HepG2 (cell line): ENCODE data around the gene SEMA3F. TPM values are rescaled to one million over a fixed set of nuclear protein-coding genes. Genes with fewer than 3 reads are reported as not detected.
A peak's percentile ranks its signal among the peaks of the same experiment; 100 is the strongest.

Source experiments
- ATAC-seq: fragments of 200-7000 bp; cut with Tn5 transposase; 3 replicates; pipeline ENCODE4 v1.9.1; 2020; ENCODE audit warnings: mild to moderate bottlenecking, moderate library complexity
- BruUV-seq: library from RNA; stranded (reverse); fragments of 400-500 nt; replicated peaks from 2 replicates; lab custom pipeline; 2021; lab: Mats Ljungman, UMichigan
- CTCF ChIA-PET: fragments of 300-600 bp; formaldehyde crosslinking; extraction: SDS; loops from one replicate; lab custom pipeline; 2021; ENCODE audit warnings: low total read pairs, inconsistent platforms, low intra/inter-chr PET ratio; lab: Yijun Ruan, JAX
- POLR2A ChIA-PET: fragments of 350-600 bp; sonication (Branson Sonifier 250); formaldehyde crosslinking; loops from one replicate; lab custom pipeline; 2020; ENCODE audit warnings: antibody characterized with exemption, inconsistent platforms; lab: Yijun Ruan, JAX
- DNase-seq: peaks from one replicate; pipeline ENCODE4 v3.0.0-alpha.2; 2015; ENCODE audit warnings: low spot score
- FAIRE-seq: peaks from 3 replicates; lab custom pipeline; 2011; peaks lifted over from hg19 to GRCh38; lab: Jason Lieb, UNC
- H2AFZ ChIP-seq: one replicate; pipeline ENCODE4 v1.6.1; 2011; ENCODE audit warnings: low read length, inconsistent platforms
- H3K27ac ChIP-seq: fragments of 300-600 bp; 3 replicates; pipeline ENCODE4 v1.8.0; 2011; ENCODE audit warnings: mixed run types, mild to moderate bottlenecking, mixed read lengths, low read length, inconsistent platforms; ENCODE audit not compliant: insufficient read depth; ENCODE audit errors: extremely low read length
- H3K27me3 ChIP-seq, 2 experiments: fragments of 200-600 bp in 1 of 2; 2 replicates in 1 of 2; 3 replicates in 1 of 2; pipeline versions ENCODE4 v1.6.0 to v1.8.0; 2011; ENCODE audit warnings: low read length in 2 of 2, mild to moderate bottlenecking in 2 of 2, moderate library complexity in 2 of 2, inconsistent platforms in 1 of 2; ENCODE audit not compliant: insufficient read depth in 2 of 2, control insufficient read depth in 1 of 2
- H3K36me3 ChIP-seq, 2 experiments: fragments of 200-600 bp in 1 of 2; replicated peaks in 1 of 2; 2 replicates in 1 of 2; 3 replicates in 1 of 2; pipeline versions ENCODE4 v1.5.1 to v1.8.0; 2011; ENCODE audit warnings: low read length in 2 of 2, inconsistent platforms in 1 of 2; ENCODE audit not compliant: insufficient read depth in 2 of 2, control insufficient read depth in 1 of 2
- H3K4me1 ChIP-seq: 2 replicates; pipeline ENCODE4 v1.5.1; 2012; ENCODE audit warnings: low read length, inconsistent platforms; ENCODE audit not compliant: insufficient read depth
- H3K4me2 ChIP-seq: 2 replicates; pipeline ENCODE4 v1.6.0; 2011; ENCODE audit warnings: low read depth, low read length, inconsistent platforms
- H3K4me3 ChIP-seq, 3 experiments: fragments of 200-600 bp in 1 of 3; sonication (generic), shearing (Covaris generic) in 1 of 3; replicated peaks in 1 of 3; 2 replicates each; pipeline ENCODE4 v1.5.1; 2011 to 2016; ENCODE audit warnings: low read length in 3 of 3, inconsistent platforms in 2 of 3, low read depth in 2 of 3, mild to moderate bottlenecking in 2 of 3, control low read depth in 1 of 3, mixed read lengths in 1 of 3; ENCODE audit not compliant: insufficient read depth in 1 of 3
- H3K79me2 ChIP-seq: one replicate; pipeline ENCODE4 v1.6.1; 2011; ENCODE audit warnings: low read length, inconsistent platforms; ENCODE audit not compliant: insufficient read depth
- H3K9ac ChIP-seq: 2 replicates; pipeline ENCODE4 v1.6.0; 2011; ENCODE audit warnings: mild to moderate bottlenecking, low read depth, low read length, inconsistent platforms; ENCODE audit not compliant: insufficient read depth
- H3K9me3 ChIP-seq: 2 replicates; pipeline ENCODE4 v1.5.1; 2012; ENCODE audit warnings: mild to moderate bottlenecking, low read length
- H4K20me1 ChIP-seq: 2 replicates; pipeline ENCODE4 v1.6.0; 2011; ENCODE audit warnings: inconsistent platforms, mild to moderate bottlenecking, low read length, moderate library complexity; ENCODE audit not compliant: insufficient read depth
- CCAR2 ChIP-seq: fragments of 200-400 bp; formaldehyde crosslinking; optimal IDR thresholded peaks from 2 replicates; pipeline ENCODE3; 2018; ENCODE audit warnings: low read depth, mild to moderate bottlenecking, low read length, moderate library complexity
- CCDC6 ChIP-seq: sonication (generic); formaldehyde crosslinking; IDR thresholded peaks from 2 replicates; pipeline ENCODE4 v1.8.1; 2022; ENCODE audit warnings: mild to moderate bottlenecking, missing genetic modification reagents, moderate library complexity
- GZF1 ChIP-seq: sonication (generic); formaldehyde crosslinking; IDR thresholded peaks from 2 replicates; pipeline ENCODE4 v1.5.1; 2020; ENCODE audit warnings: mild to moderate bottlenecking, missing genetic modification reagents
- HNRNPH1 ChIP-seq: fragments of 200-400 bp; formaldehyde crosslinking; optimal IDR thresholded peaks from 2 replicates; pipeline ENCODE3; 2017; ENCODE audit warnings: mild to moderate bottlenecking, low read depth, low read length
- HOXA9 ChIP-seq: sonication (generic); formaldehyde crosslinking; IDR thresholded peaks from 2 replicates; pipeline ENCODE4 v1.8.1; 2022; ENCODE audit warnings: missing genetic modification reagents, mild to moderate bottlenecking, moderate library complexity, borderline replicate concordance
- KDM5B ChIP-seq: sonication (generic); formaldehyde crosslinking; IDR thresholded peaks from 2 replicates; pipeline ENCODE4 v1.4.0; 2020; ENCODE audit warnings: missing genetic modification reagents, mild to moderate bottlenecking, borderline replicate concordance
- NCOA5 ChIP-seq: sonication (generic); formaldehyde crosslinking; IDR thresholded peaks from 2 replicates; pipeline ENCODE4 v1.4.0; 2020; ENCODE audit warnings: missing genetic modification reagents
- NONO ChIP-seq, 2 experiments: fragments of 450-650 bp in 1 of 2; sonication (generic) in 1 of 2; formaldehyde crosslinking in 1 of 2; IDR thresholded peaks in 1 of 2; conservative IDR thresholded peaks in 1 of 2; 2 replicates each; pipeline versions ENCODE4 v1.6.1 to v1.8.0; 2017 to 2022; ENCODE audit warnings: mild to moderate bottlenecking in 1 of 2, missing genetic modification reagents in 1 of 2, moderate library complexity in 1 of 2
- TBP ChIP-seq: sonication (generic); formaldehyde crosslinking; IDR thresholded peaks from 2 replicates; pipeline ENCODE4 v1.5.0; 2020; ENCODE audit warnings: missing genetic modification reagents
- TCF7 ChIP-seq: sonication (generic); IDR thresholded peaks from 2 replicates; pipeline ENCODE4 v1.6.1; 2016; ENCODE audit warnings: antibody characterized with exemption, low read depth
- TCF7L2 ChIP-seq: IDR thresholded peaks from 2 replicates; pipeline ENCODE4 v1.6.1; 2011; ENCODE audit warnings: mild to moderate bottlenecking, low read depth, low read length, moderate library complexity
- ZFP90 ChIP-seq: sonication (generic); formaldehyde crosslinking; IDR thresholded peaks from 2 replicates; pipeline ENCODE4 v1.8.0; 2022; ENCODE audit warnings: missing genetic modification reagents, mild to moderate bottlenecking, inconsistent platforms, borderline replicate concordance
- ZFX ChIP-seq: sonication (generic); formaldehyde crosslinking; IDR thresholded peaks from 2 replicates; pipeline ENCODE4 v1.4.0; 2020; ENCODE audit warnings: mild to moderate bottlenecking, low read depth, missing genetic modification reagents, moderate library complexity
- ZNF10 ChIP-seq: sonication (generic); formaldehyde crosslinking; IDR thresholded peaks from 2 replicates; pipeline ENCODE4 v1.4.0; 2020; ENCODE audit warnings: mild to moderate bottlenecking, low read depth, missing genetic modification reagents, borderline replicate concordance
- ZNF260 ChIP-seq: sonication (generic); formaldehyde crosslinking; IDR thresholded peaks from 2 replicates; pipeline ENCODE4 v1.4.0; 2020; ENCODE audit warnings: missing genetic modification reagents, low read depth, mild to moderate bottlenecking, borderline replicate concordance
- ZNF350 ChIP-seq: sonication (generic); formaldehyde crosslinking; IDR thresholded peaks from 2 replicates; pipeline ENCODE4 v1.4.0; 2020; ENCODE audit warnings: mild to moderate bottlenecking, low read depth, missing genetic modification reagents, borderline replicate concordance
- ZNF496 ChIP-seq: sonication (generic); formaldehyde crosslinking; IDR thresholded peaks from 2 replicates; pipeline ENCODE4 v1.8.1; 2023; ENCODE audit warnings: mild to moderate bottlenecking, moderate library complexity, missing genetic modification reagents; ENCODE audit not compliant: insufficient replicate concordance
- WGBS: methylation state at CpG from one replicate; pipeline ENCODE4 v1.1.6; 2017; ENCODE audit warnings: low lambda C conversion rate; 5-methylcytosine and 5-hydroxymethylcytosine counted together
- in situ Hi-C: cut with HindIII; loops from 2 replicates; pipeline ENCODE4 v1.10.0; 2017; ENCODE audit warnings: low pct_unique_long_range_greater_than_20kb; ENCODE audit not compliant: extremely low pct_ligation_motif_present
- intact Hi-C: fragments of 100-400 bp; cut with micrococcal nuclease; formaldehyde crosslinking; loops from one replicate; pipeline ENCODE4 v1.10.0; 2022; ENCODE audit not compliant: unreplicated experiment
- polyA plus RNA-seq, 8 experiments: library from polyadenylated mRNA; depleted of rRNA in 3 of 8; stranded (reverse) in 7 of 8; unstranded in 1 of 8; fragments of >200 nt; fragmentation: Illumina TruSeq in 4 of 8; extraction: Trizol in 4 of 8; gene quantifications; 2 replicates each; pipeline versions ENCODE4 v1.2.1 to v1.2.3, GENCODE V29; 2011 to 2016; ENCODE audit warnings: low read depth in 4 of 8, missing spikeins in 1 of 8, mixed read lengths in 1 of 8; ENCODE audit not compliant: insufficient read depth in 1 of 8
- total RNA-seq, 5 experiments: library from RNA; depleted of rRNA; stranded (reverse); fragments of >200 nt; fragmentation: Illumina TruSeq; extraction: Trizol; gene quantifications; 2 replicates each; pipeline ENCODE4 v1.2.3, GENCODE V29; 2016; ENCODE audit warnings: low read depth in 1 of 5
- TF ChIP-seq, protein P1 (sequence below): sonication (generic); formaldehyde crosslinking; IDR thresholded peaks from 2 replicates; pipeline ENCODE4 v1.4.0; 2020; ENCODE audit warnings: missing genetic modification reagents

Gene SEMA3F
- total and polyA plus RNA-seq, 2 of the 13 experiments (the other 11 are each of a cell fraction or from before 2014, with no cell fraction given): 7.6 to 17.2 TPM

DNA sequence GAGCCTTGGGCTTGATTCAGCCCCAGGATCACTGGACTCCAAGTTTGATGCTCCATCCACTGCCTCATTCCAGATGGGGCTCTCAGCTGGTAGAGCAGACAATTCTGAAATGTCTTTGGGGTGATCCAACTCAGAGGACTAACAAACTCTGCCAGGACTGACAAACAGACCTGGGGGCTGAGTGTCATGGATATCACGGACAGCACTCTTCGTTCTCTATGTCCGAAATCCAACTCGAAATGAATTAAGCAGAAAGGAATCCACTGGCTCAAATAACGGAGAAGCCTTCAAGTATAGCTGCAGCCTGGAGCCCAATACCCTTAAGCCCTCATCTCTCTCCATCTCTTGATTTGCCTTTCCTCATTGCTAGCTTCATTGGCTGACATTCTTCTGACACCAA lies 64.2 kb downstream of the SEMA3F start:
- H3K27ac ChIP-seq: peak overlapping the region; percentile 30
- H3K9ac ChIP-seq: no peak overlapping the region
- no peak overlapping the region for H3K4me3 ChIP-seq
- H3K27me3 ChIP-seq: no peaks in the 10 kb centered on the region
- BruUV-seq: no TSS peak
- ChIA-PET CTCF (interaction anchor here (9.0 kb wide), 1 partner anchor 26 kb away, joined by 265 read pairs; the partner anchor contains the start of gene GNAT1), POLR2A (interaction anchor here (1.5 to 16.5 kb wide), 3 partner anchors 14 to 118 kb away, joined by 6 to 625 read pairs (median 312); partner anchors contain the start of gene SLC38A3)
- H2AFZ ChIP-seq: no peak overlapping the region
- peaks cover 43% of the 10 kb centered on the region for H3K4me1 ChIP-seq
- peaks cover 22 to 55% of the 10 kb centered on the region in 2 experiments for H3K36me3 ChIP-seq
- no peaks in the 10 kb centered on the region for H4K20me1 ChIP-seq
- H3K4me2 ChIP-seq: no peak overlapping the region
- WGBS: 94% methylated on average over 5 of the region's 5 CpGs
- H3K79me2 ChIP-seq: no peaks in the 10 kb centered on the region
- no peaks in the 10 kb centered on the region for H3K9me3 ChIP-seq
- intact Hi-C loops (no loop called here), in situ Hi-C loops (no loop called here)
- DNase-seq (no peak), FAIRE-seq (no peak), ATAC-seq (no peak)
- TF ChIP-seq KDM5B (CRISPR knock-in tag) (no peak), TBP (CRISPR knock-in tag) (no peak), CCDC6 (CRISPR knock-in tag) (no peak), ZNF496 (CRISPR knock-in tag) (no peak), ZFP90 (CRISPR knock-in tag) (no peak), GZF1 (CRISPR knock-in tag) (no peak), HNRNPH1 (no peak), TCF7L2 (no peak), ZFX (CRISPR knock-in tag) (no peak), ZNF350 (CRISPR knock-in tag) (no peak), CCAR2 (no peak), HOXA9 (CRISPR knock-in tag) (no peak), NONO (IDR thresholded peaks at IDR 0.05) (no peak), NONO (CRISPR knock-in tag; conservative IDR thresholded peaks at IDR 0.05) (no peak), ZNF260 (CRISPR knock-in tag) (no peak), ZNF10 (CRISPR knock-in tag) (no peak), TCF7 (no peak), NCOA5 (no peak)
- TF ChIP-seq, protein P1, sequence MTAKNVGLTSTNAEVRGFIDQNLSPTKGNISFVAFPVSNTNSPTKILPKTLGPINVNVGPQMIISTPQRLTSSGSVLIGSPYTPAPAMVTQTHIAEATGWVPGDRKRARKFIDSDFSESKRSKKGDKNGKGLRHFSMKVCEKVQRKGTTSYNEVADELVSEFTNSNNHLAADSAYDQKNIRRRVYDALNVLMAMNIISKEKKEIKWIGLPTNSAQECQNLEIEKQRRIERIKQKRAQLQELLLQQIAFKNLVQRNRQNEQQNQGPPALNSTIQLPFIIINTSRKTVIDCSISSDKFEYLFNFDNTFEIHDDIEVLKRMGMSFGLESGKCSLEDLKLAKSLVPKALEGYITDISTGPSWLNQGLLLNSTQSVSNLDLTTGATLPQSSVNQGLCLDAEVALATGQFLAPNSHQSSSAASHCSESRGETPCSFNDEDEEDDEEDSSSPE (CRISPR knock-in tag): no peak
